Prostate gland (tissue), 1 donor: ENCODE data around the gene HMGCS2.
A peak's percentile ranks its signal among the peaks of the same experiment; 100 is the strongest.

ENCODE experiments used
- POLR2A ChIP-seq: fragments of 450-650 bp; IDR thresholded peaks from one replicate; pipeline ENCODE4 v1.6.1; 2016; ENCODE audit warnings: antibody characterized with exemption, mild to moderate bottlenecking
- POLR2AphosphoS5 ChIP-seq: sonication (generic); formaldehyde crosslinking; IDR thresholded peaks from one replicate; pipeline ENCODE4 v1.6.1; 2017; ENCODE audit warnings: antibody characterized with exemption

DNA sequence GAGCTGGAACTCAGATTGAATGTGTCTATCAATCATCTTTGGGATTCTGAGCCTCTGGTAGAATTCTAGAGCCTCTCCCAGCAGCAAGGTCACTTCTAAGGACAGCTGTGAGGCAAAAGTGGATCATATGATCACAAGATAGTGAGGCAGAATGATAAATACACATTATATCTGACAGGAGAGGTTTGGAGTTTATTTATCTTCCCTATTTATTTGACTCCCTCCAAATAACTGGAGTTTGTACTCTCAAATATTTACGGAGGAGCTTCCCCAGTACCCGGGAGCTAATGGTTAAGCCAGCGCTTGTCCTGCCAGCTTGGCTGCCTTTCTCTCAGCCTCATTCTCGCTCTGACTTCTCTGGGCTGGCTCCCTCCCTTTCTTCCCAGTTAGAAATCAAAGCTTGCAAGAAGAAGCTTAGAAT, 2.3 kb downstream of the HMGCS2 start:
- TF ChIP-seq POLR2A (no peak), POLR2AphosphoS5 (peak; percentile 64)
